IPS-18a (cell line): ENCODE data around the gene CEP72.
"Not testable (repeated sequence)": the region's sequence is repeated elsewhere in the genome, so short reads cannot be mapped to it uniquely, and the experiment has no call there.

Experiments
- H3K27ac ChIP-seq: one replicate; pipeline ENCODE4 v1.5.1; 2013; ENCODE audit warnings: low read length
- H3K27me3 ChIP-seq: one replicate; pipeline ENCODE4 v1.6.1; 2013; ENCODE audit warnings: mild to moderate bottlenecking, low read length; ENCODE audit not compliant: control insufficient read depth, insufficient read depth
- H3K36me3 ChIP-seq: one replicate; pipeline ENCODE4 v1.6.1; 2013; ENCODE audit warnings: low read depth, low read length; ENCODE audit not compliant: control insufficient read depth
- H3K4me1 ChIP-seq: one replicate; pipeline ENCODE4 v1.6.1; 2013; ENCODE audit warnings: low read depth, low read length; ENCODE audit not compliant: control insufficient read depth
- H3K4me3 ChIP-seq: one replicate; pipeline ENCODE4 v1.5.1; 2013; ENCODE audit warnings: low read length
- H3K9ac ChIP-seq: one replicate; pipeline ENCODE4 v1.6.1; 2013; ENCODE audit warnings: mild to moderate bottlenecking, low read length, moderate library complexity
- H3K9me3 ChIP-seq: one replicate; pipeline ENCODE4 v1.6.1; 2013; ENCODE audit warnings: low read depth, low read length; ENCODE audit not compliant: control insufficient read depth

The CEP72 gene

GRCh38 chr5:691817-692528 is 79.8 kb downstream of the CEP72 start:
- Histone ChIP-seq H3K27me3 (peaks cover 18% of the 10 kb centered on the region), H3K4me1 (no peaks in the 10 kb centered on the region), H3K9ac (no peak overlapping the region), H3K36me3 (no peaks in the 10 kb centered on the region), H3K4me3 (no peak overlapping the region), H3K9me3 (no peaks in the 10 kb centered on the region), H3K27ac (no peak overlapping the region)

GRCh38 chr5:692529-693041 is 80.4 kb downstream of the CEP72 start:
- not testable (repeated sequence) for H3K36me3 ChIP-seq, H3K4me1 ChIP-seq, H3K9me3 ChIP-seq, H3K27ac ChIP-seq, H3K9ac ChIP-seq
- peaks cover 18% of the 10 kb centered on the region for H3K27me3 ChIP-seq
- H3K4me3 ChIP-seq, result peak overlapping the region; percentile 17

- not testable (repeated sequence) for H3K4me1 ChIP-seq, H3K9ac ChIP-seq, H3K27ac ChIP-seq, H3K36me3 ChIP-seq, H3K9me3 ChIP-seq
- Histone ChIP-seq H3K27me3 (peaks cover 18% of the 10 kb centered on the region), H3K4me3 (peak within 1 kb of the TSS; percentile 44)
Observed at GRCh38 chr5:693271-694041, 81.3 kb downstream of the CEP72 start, which contains the start of gene TPPP. TSS of gene TPPP (minus strand) at chr5:693352. CDS start at chr5:678060, 15,292 bp downstream.

- H3K27me3 ChIP-seq, result peaks cover 23% of the 10 kb centered on the region
- H3K36me3 ChIP-seq, H3K9ac ChIP-seq, H3K4me3 ChIP-seq, H3K9me3 ChIP-seq, H3K27ac ChIP-seq, H3K4me1 ChIP-seq: not testable (repeated sequence)
Observed at GRCh38 chr5:694042-694431, 81.9 kb downstream of the CEP72 start.

DNA sequence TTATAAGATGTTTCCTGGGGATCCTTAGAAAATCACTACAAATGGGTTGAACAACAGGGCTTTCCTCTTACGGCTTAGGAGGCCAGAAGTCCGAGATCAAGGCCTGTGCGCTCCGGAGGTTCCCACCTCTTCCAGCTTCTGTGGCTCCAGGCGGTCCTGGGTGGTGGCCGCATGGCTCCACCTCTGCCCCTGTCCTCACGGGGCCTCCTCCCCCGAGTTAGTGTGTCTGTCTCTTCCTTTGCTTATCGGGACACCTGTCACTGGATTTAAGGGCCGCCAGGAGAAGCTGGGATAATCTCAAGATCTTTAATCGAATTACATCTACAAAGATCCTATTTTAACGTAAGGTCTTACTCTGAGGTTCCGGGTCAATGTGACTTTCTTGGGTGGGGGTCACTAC is 83.3 kb downstream of the CEP72 start:
- H3K27me3 ChIP-seq, result peaks cover 30% of the 10 kb centered on the region
- H3K9ac ChIP-seq, H3K4me1 ChIP-seq, H3K27ac ChIP-seq, H3K9me3 ChIP-seq, H3K36me3 ChIP-seq, H3K4me3 ChIP-seq: not testable (repeated sequence)

DNA sequence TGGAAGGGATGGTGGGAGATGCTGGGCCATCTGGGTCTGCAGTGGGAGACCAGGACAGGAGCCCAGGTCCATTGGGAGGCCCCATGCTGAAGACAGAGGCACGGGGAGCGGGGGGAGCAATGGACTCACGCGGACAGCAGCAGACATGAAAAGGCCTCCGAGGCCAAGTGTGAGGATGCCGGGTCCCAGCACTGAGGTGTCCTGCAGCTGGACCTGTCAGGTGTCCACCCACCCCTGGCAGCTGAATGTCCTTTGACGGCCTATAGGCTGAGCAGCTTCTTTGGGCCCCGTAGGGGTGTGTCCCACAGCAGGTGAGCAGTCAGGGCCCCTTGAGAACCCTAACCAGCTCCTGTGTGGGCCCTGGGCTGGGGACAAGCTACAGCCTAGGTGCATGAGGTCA is 84.1 kb downstream of the CEP72 start:
- H3K9ac ChIP-seq, H3K4me3 ChIP-seq, H3K27ac ChIP-seq, H3K4me1 ChIP-seq, H3K9me3 ChIP-seq, H3K36me3 ChIP-seq: not testable (repeated sequence)
- peaks cover 34% of the 10 kb centered on the region for H3K27me3 ChIP-seq

GRCh38 chr5:696753-697702 is 84.9 kb downstream of the CEP72 start:
- H3K36me3 ChIP-seq, H3K4me1 ChIP-seq, H3K9ac ChIP-seq, H3K27ac ChIP-seq, H3K9me3 ChIP-seq, H3K4me3 ChIP-seq: not testable (repeated sequence)
- H3K27me3 ChIP-seq, result peaks cover 29% of the 10 kb centered on the region
